GM18502 (cell line): ENCODE measurements around the gene FAM117A.
"Not testable (repeated sequence)": the region's sequence is repeated elsewhere in the genome, so short reads cannot be mapped to it uniquely, and the experiment has no call there.

Experiments
- ATAC-seq: cut with Tn5 transposase; IDR thresholded peaks from one replicate; pipeline ENCODE4 v1.9.1; 2021; ENCODE audit warnings: mild to moderate bottlenecking; ENCODE audit not compliant: unreplicated experiment, poor library complexity

Gene FAM117A

DNA sequence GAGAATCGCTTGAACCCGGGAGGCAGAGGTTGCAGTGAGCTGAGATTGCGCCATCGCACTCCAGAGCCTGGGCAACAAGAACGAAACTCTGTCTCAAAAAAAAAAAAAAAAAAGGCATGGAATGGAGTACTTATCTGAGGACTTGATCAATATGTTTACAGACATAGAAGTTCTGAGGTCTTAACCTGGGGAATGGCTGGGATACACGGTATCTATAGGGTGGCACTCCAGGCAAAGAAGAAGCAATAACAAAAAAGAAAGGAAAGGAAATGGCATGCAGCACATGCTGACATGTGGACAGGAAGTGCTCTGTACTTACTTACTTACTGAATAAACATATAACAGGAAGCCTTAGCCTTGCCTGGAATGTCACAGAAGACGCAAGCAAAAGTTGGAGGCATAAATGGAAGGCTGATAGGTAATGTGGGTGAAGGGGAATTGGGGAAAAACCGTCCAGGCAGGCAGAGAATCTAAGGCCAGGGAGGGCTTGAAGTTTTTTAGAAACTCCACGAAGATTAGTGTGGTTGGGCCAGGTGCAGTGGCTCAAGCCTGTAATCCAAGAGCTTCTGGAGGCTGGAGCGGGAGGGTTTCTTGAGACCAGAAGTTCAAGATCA lies 75.9 kb downstream of the FAM117A start:
- ATAC-seq: no peak

DNA sequence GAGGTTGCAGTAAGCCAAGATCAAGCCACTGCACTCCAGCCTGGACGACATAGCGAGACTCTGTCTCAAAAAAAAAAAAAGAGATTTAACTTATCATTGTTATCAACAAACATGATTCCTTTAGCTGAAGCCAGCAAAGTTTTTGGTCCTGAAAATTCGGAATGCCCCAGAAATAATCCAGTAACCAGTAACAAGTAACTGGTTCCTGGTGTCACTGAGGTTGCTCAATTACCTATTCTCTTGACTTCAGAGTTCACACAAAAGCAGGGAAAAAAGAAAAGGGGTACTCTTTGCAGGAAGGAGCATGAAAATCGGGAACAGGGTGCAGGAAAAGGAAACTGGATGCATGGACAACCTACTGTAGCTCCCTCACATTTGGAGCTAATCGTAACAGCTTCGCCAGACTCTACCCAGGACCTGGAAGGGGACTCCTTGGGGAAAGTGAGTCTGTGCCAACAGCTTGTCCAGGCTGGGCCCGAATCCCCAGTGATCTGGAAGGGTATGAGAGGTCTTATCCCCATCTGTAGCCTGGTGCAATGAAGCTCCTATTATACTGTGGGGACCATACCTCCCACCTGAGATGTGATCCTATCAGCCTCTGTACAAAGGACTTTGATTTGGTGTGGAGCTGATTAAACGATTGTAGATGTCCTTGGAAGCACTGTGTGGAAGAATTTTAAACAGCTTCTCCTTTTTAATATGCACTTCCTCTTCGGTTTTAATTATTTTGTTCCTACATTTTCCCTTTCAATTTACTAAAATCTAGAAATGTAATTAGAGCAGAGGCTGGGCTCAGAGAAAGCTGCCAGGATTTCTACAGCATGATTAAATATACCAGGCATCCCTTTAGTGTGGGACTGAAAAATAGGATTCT lies 82.6 kb downstream of the FAM117A start:
- no peak for ATAC-seq

DNA sequence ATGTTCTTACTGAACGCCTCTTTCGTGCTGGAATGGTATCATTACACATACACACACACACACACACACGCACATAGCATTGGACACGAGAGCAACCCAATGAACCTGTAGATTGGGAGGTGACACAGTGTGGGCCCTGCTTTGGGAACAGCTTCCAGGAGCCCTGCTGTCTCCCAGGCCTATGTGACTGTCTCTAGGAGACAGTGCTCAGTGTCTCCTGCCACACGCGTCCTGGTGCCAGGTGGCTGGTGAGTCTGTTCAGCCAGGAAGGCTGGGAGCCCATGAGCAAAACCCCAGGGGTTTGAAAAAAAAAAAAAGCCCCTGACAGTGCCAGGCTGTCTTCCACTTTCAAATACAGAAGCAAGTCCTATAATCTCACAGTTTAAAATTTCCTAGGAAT lies 83.6 kb downstream of the FAM117A start:
- ATAC-seq: no peak

DNA sequence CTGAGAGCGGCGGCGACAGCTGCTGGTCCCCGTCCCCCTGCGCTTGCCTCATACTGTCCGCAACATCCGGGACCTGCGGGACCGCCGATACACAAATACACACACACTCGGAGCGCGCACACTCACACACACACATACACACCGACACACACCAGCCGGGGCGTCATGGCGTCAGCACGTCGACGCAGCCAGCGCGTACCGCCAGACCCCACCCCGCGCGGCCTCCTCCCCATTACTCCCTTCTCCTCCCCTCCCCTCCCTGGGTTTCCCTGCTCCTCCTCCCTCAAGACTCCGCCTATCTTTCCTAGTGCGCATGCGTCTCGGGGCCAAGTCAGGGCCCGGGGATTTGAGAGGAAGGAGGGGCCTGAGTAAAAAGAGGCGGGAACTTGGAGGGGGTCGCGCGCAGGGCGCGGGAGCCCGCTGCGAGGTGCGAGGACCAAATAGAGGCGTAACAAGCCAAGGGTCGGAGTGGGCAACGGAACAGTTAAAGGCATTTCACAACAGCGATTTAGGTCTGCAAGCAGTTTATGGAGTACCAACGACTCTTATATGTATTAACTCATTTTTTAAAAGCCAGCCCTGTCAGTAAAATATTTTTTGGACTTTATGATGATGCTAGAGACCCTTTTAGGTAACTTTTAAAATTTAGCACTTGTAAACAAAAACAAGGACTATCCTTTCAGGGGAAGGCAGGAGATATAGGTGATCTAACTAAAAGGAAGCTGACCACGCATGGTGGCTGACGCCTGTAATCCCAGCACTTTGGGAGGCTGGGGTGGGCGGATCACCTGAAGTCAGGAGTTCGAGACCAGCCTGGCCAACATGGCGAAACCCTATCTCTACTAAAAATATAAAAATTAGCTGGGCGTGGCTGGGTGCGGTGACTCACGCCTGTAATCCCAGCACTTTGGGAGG lies 85.7 kb downstream of the FAM117A start, which contains the start of gene SPOP:
TSS of gene SPOP (minus strand) at position 165 of the 915 bp plus-strand sequence. CDS start 55,287 bp downstream, outside the sequence.
- ATAC-seq: peak; percentile 81

DNA sequence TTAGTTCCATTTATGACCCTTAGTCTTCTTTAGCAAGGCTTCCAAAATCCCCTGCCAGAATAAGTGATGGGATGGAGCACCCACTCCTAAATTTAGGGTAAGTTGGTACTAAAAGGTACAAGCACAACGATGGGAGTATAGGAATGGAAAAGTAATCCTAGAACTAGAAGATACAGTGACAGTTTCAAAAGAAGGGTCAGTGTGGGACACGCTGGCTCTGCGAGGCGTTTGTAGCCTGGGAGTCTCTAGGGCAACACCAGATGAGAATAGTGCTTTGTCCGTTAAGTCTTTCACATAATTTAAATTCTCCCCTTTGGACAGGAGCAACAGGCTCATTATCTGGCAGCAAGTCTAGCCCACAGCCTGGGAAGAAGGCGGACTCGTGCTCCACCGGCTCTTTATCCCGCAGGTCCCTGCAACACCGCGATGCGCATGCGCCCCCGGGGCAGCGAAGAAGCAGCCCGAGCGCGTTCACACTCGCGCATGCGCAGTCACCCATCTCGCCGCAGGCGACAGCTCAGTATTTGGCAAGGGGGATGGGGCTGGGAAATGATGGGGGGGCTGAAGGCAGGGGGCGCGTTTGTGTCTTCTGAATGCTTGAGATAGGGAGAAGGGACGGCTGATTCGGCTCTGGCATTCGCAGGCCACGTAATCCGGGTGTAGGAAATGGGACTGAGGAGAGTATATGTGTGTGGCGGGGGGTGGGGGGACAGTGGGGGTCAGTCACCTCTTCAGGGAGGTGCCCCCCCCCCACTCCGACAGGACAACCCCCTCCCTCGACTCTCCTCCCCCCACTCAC lies 86.6 kb downstream of the FAM117A start:
- ATAC-seq: peak; percentile 47

DNA sequence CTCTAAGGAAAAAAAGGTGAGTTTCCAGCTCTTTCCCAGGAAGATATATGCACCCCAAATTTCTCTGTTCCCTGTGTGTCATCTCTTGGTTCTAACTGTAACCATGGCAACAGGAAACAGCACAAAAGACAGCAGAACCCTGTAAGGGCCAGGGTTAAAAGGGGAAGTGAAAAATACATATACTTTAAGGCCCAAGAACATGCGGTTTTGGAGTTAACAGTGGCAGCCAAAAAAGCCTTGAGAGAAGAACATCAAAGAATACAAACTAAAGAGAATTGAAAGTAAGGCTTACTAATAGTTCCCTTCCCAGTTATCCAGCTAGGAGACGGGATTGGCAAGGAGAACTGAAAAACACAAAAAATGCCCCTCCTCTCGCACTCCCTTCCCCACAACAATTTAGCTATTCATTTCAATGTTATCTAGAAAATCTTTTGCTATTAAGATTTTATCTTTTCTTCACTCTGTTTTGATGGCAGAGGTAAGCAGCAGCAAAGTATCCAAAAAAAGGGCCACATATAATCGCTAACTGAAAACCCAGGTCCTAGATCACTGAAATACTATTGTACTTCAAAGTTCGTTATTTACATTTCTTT lies 87.6 kb downstream of the FAM117A start:
- peak; percentile 66 for ATAC-seq

DNA sequence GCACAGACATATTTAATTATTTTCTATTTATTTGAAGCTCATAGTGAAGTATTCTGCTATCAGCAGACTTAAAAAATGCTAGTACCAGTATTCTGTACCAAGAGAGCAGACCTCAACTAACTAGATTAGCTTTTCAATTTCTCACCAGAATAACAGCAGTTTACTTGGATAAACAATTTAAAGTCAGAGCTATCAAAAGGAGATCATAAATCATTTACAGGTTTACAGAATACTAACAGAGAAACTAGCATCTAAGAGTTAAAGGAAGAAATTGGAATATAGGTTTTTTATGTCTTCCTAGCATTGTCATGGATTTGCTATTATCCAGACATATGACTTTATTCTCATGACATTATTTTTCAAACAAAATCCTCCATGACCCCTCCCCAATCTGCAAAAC lies 89.4 kb downstream of the FAM117A start:
- ATAC-seq: no peak

DNA sequence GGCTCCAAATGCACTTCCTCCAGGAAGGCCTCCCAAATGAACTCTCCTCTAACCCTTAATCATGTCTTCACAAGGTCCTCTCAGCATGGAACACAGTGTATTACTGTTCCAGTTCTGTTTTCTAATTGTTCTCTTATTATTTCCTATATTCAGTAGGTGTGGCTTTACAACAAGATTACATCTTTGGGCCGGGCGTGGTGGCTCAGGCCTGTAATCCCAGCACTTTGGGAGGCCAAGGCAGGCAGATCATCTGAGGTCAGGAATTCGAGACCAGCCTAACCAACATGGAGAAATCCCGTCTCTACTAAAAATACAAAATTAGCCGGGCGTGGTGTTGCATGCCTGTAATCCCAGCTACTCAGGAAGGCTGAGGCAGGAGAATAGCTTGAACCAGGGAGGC lies 90.3 kb downstream of the FAM117A start:
- not testable (repeated sequence) for ATAC-seq

DNA sequence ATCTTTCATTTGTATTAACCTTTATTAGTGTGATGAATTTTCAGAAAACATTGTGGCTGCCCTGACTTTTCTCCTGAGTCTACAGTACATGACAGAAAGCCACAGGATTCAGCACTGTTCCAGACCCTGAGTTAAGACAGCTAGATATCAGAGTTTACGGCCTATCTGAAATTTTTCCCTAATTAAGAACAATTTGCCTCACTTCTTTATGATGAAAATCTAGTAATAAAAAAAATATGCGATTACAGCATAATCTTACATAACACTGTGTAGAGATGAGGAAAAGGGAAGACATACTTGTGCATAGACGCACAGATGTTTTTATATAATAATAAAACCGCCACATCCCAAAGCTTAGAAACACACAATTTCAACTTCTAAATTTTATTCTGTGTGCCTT lies 93.3 kb downstream of the FAM117A start:
- no peak for ATAC-seq

DNA sequence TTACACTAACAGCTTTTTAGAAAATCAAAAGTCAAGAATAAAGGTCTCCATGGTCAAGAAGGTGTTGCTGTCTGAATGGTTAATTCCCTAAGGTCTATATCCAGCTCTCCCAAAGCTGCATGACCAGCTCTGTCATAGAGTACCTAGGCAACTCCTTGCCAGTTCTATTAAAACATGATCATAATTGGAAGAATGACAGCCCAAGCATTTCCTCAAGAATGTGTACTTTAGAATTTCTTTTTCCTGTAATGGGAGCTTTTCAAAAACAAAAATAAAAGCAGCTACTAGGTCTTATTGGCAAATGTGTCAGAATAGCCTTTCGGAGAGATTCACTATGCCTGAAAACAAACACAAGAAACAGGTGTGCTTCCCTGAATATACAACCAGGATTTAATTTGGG lies 93.9 kb downstream of the FAM117A start:
- no peak for ATAC-seq

DNA sequence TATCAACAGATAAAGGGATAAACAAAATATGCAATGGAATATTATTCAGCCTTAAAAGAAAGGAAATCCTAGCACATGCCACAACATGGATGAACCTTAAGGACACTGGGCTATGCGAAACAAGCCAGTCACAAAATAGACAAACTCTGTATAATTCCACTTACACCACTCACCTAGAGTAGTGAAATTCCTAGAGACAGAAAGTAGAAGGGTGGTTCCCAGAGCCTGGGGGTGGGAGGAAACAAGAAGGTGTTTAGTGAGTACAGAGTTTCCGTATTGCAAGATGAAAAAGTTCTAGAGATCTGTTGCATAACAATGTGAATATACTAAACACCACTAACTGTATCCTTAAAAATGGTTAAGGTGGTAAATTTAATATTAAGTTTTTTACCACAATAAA lies 96.1 kb downstream of the FAM117A start:
- no peak for ATAC-seq

DNA sequence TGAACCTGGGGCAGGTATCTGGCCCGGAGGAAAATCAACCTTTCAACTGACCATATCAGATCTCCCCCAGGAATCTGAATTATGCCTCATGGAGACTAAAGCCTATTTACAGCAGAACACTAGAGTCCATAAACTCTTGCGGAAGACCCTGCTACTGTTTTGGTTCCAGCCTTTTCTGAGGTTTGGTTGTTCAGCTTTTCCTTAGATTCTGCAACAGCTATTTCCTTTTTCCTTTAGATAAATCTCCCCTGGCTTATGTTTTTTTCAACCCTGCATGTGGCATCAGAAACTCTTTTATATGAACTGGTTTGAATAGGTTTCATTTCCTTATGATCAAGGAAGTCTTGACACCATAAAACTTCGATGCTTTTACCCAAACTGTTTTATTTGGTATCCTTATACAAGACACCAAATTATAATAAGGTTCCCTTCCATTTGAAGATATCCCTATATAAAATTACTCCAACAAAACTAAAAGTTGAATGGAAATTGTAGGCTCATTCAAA lies 99.2 kb downstream of the FAM117A start:
- ATAC-seq: no peak
